Uterus (tissue), 2 donors: Measurements from ENCODE around the gene AUH.

Experiments
- CTCF ChIP-seq, 4 experiments: fragments of 200-600 bp in 2 of 4; fragments of 450-650 bp in 2 of 4; sonication (generic) in 2 of 4; IDR thresholded peaks; one replicate each; pipeline ENCODE4 v1.5.1; 2016 to 2019; ENCODE audit warnings: antibody characterized with exemption in 4 of 4, mild to moderate bottlenecking in 2 of 4, moderate library complexity in 1 of 4
- POLR2A ChIP-seq, 2 donors: fragments of 450-650 bp; IDR thresholded peaks; one replicate each; pipeline ENCODE4 v1.6.1; 2016; ENCODE audit warnings: antibody characterized with exemption in 2 of 2, mild to moderate bottlenecking in 1 of 2, moderate library complexity in 1 of 2

DNA sequence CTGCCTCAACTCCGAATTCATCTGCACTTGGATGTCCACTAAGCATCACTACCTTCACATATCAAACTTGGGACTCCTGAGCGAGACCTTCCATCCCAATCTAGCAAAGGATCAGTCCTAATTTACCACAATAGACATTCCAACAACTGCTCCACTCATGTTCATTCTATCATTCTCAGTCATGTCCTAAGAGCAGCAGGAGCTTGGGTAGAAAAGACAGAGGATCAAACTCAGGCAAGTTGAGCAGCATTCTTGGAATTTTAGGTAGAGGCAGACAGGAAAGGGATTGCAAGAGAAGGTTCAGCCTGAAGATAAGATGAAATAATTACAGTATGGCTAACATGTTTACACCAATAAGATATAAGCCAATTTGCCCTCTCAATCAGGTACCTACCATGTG, 51.7 kb downstream of the AUH start:
- TF ChIP-seq POLR2A (IDR thresholded peaks at IDR 0.05) (no peak), CTCF (IDR thresholded peaks at IDR 0.05) (no peak)
